ENCODE results near the gene SKIC8.

SKIC8 gene

GRCh38 chr15:78299101-78299930, at the start of gene SKIC8:
Gene SKIC8 (minus strand): TSS chr15:78299609. CDS start chr15:78295686, 3,923 bp downstream.
- peak; percentile 86 for DNase-seq (ENCODE audit: low read depth)

GRCh38 chr15:78347586-78348543, 48.5 kb upstream of the SKIC8 start:
- no peak for DNase-seq (ENCODE audit: low read depth)

GRCh38 chr15:78345396-78346125, 46.2 kb upstream of the SKIC8 start:
- no peak for DNase-seq (ENCODE audit: low read depth)

GRCh38 chr15:78343276-78344060, 44.1 kb upstream of the SKIC8 start:
- no peak for DNase-seq (ENCODE audit: low read depth)

GRCh38 chr15:78342021-78342420, 42.6 kb upstream of the SKIC8 start:
- DNase-seq (ENCODE audit: low read depth) = no peak

- DNase-seq (ENCODE audit: low read depth) = no peak
Observed at GRCh38 chr15:78341057-78341987, 41.9 kb upstream of the SKIC8 start.

GRCh38 chr15:78340231-78341056, 41.0 kb upstream of the SKIC8 start, which contains the start of gene CRABP1:
Gene CRABP1 (plus strand): TSS chr15:78340353. CDS start chr15:78340429, 76 bp downstream.
- no peak for DNase-seq (ENCODE audit: low read depth)

- DNase-seq (ENCODE audit: low read depth) = no peak
Observed at GRCh38 chr15:78339559-78339958, 40.1 kb upstream of the SKIC8 start.

- no peak for DNase-seq (ENCODE audit: low read depth)
Observed at GRCh38 chr15:78338781-78339180, 39.4 kb upstream of the SKIC8 start.

GRCh38 chr15:78335985-78336384, 36.6 kb upstream of the SKIC8 start:
- DNase-seq (ENCODE audit: low read depth) = no peak

GRCh38 chr15:78334845-78335244, 35.4 kb upstream of the SKIC8 start:
- DNase-seq (ENCODE audit: low read depth) = no peak

- DNase-seq (ENCODE audit: low read depth) = no peak
Observed at GRCh38 chr15:78329625-78330024, 30.2 kb upstream of the SKIC8 start.

- DNase-seq (ENCODE audit: low read depth) = no peak
Observed at GRCh38 chr15:78327466-78327865, 28.1 kb upstream of the SKIC8 start.

GRCh38 chr15:78325092-78325843, 25.9 kb upstream of the SKIC8 start:
- DNase-seq (ENCODE audit: low read depth) = no peak

GRCh38 chr15:78324144-78324543, 24.7 kb upstream of the SKIC8 start:
- DNase-seq (ENCODE audit: low read depth) = no peak

GRCh38 chr15:78323693-78324092, 24.3 kb upstream of the SKIC8 start:
- no peak for DNase-seq (ENCODE audit: low read depth)

GRCh38 chr15:78322724-78323521, 23.5 kb upstream of the SKIC8 start:
- DNase-seq (ENCODE audit: low read depth) = no peak

GRCh38 chr15:78322243-78322642, 22.8 kb upstream of the SKIC8 start:
- DNase-seq (ENCODE audit: low read depth) = no peak

Data from activated T-helper 1 cell treated with Interleukin-2 at 50 U/mL for 16 hours (primary cell).